ENCODE results near the gene WNT1.
A peak's percentile ranks its signal among the peaks of the same experiment; 100 is the strongest.

Gene WNT1

GRCh38 chr12:49019443-49020324, 41.6 kb downstream of the WNT1 start:
- H3K4me2 ChIP-seq (ENCODE audit: low read depth, low read length): peak overlapping the region; percentile 81; the same call in 1 of the 2 replicates
- H3K79me2 ChIP-seq (ENCODE audit: low read length): peaks cover 28% of the 10 kb centered on the region
- no peak overlapping the region for H3K4me3 ChIP-seq (ENCODE audit: low read length)
- H3K27me3 ChIP-seq (replicated peaks; ENCODE audit: insufficient read depth, low read length): no peaks in the 10 kb centered on the region
- no peaks in the 10 kb centered on the region for H3K9me3 ChIP-seq (replicated peaks; ENCODE audit: insufficient read depth, low read length)
- H3F3A ChIP-seq (ENCODE audit: insufficient read depth, low read length): peaks cover 18% of the 10 kb centered on the region
- peak overlapping the region; percentile 89; the same call in 1 of the 2 replicates for H3K9ac ChIP-seq (ENCODE audit: low read length)
- DNase-seq: peak; percentile 46
- H3K4me1 ChIP-seq (ENCODE audit: low read length): 0 out of 2 replicates have a peak, but pooled peaks cover 3% of the 10 kb centered on the region
- H3K9me2 ChIP-seq (replicated peaks; ENCODE audit: insufficient read depth, low read length): no peaks in the 10 kb centered on the region
- H2AFZ ChIP-seq (ENCODE audit: low read length): no peak overlapping the region
- H4K20me1 ChIP-seq (ENCODE audit: insufficient read depth, low read length): no peaks in the 10 kb centered on the region
- no peaks in the 10 kb centered on the region for H3K36me3 ChIP-seq (replicated peaks; ENCODE audit: insufficient read depth, low read length)
- peak overlapping the region; percentile 84; the same call in 1 of the 2 replicates for H3K27ac ChIP-seq (ENCODE audit: low read length)
- TF ChIP-seq CTCF (IDR thresholded peaks at IDR 0.05; ENCODE audit: low read length) (peak; percentile 40), EZH2 (optimal IDR thresholded peaks at IDR 0.05; ENCODE audit: low read depth, low read length) (no peak), EZH2phosphoT487 (IDR thresholded peaks at IDR 0.05; ENCODE audit: low read length) (no peak)

GRCh38 chr12:49020441-49020840, 42.3 kb downstream of the WNT1 start:
- H3K79me2 ChIP-seq (ENCODE audit: low read length): peaks cover 24% of the 10 kb centered on the region
- H3K4me2 ChIP-seq (ENCODE audit: low read depth, low read length): no peak overlapping the region
- no peaks in the 10 kb centered on the region for H3K27me3 ChIP-seq (replicated peaks; ENCODE audit: insufficient read depth, low read length)
- no peak overlapping the region for H3K4me3 ChIP-seq (ENCODE audit: low read length)
- H3K9me2 ChIP-seq (replicated peaks; ENCODE audit: insufficient read depth, low read length): no peaks in the 10 kb centered on the region
- no peak for TF ChIP-seq CTCF (IDR thresholded peaks at IDR 0.05; ENCODE audit: low read length)
- no peak for TF ChIP-seq EZH2 (optimal IDR thresholded peaks at IDR 0.05; ENCODE audit: low read depth, low read length)
- no peak for TF ChIP-seq EZH2phosphoT487 (IDR thresholded peaks at IDR 0.05; ENCODE audit: low read length)
- H3K9ac ChIP-seq (ENCODE audit: low read length): no peak overlapping the region
- H3K9me3 ChIP-seq (replicated peaks; ENCODE audit: insufficient read depth, low read length): no peaks in the 10 kb centered on the region
- H2AFZ ChIP-seq (ENCODE audit: low read length): no peak overlapping the region
- peaks cover 18% of the 10 kb centered on the region for H3F3A ChIP-seq (ENCODE audit: insufficient read depth, low read length)
- H3K27ac ChIP-seq (ENCODE audit: low read length): no peak overlapping the region
- H3K4me1 ChIP-seq (ENCODE audit: low read length): 0 out of 2 replicates have a peak, but pooled peaks cover 3% of the 10 kb centered on the region
- no peak for DNase-seq
- H3K36me3 ChIP-seq (replicated peaks; ENCODE audit: insufficient read depth, low read length): no peaks in the 10 kb centered on the region
- H4K20me1 ChIP-seq (ENCODE audit: insufficient read depth, low read length): no peaks in the 10 kb centered on the region

GRCh38 chr12:49021292-49021915, 43.3 kb downstream of the WNT1 start:
- no peaks in the 10 kb centered on the region; the same call in 1 of the 2 replicates for H3K36me3 ChIP-seq (replicated peaks; ENCODE audit: insufficient read depth, low read length)
- no peaks in the 10 kb centered on the region for H3K9me3 ChIP-seq (replicated peaks; ENCODE audit: insufficient read depth, low read length)
- H3K4me2 ChIP-seq (ENCODE audit: low read depth, low read length): no peak overlapping the region
- TF ChIP-seq EZH2 (optimal IDR thresholded peaks at IDR 0.05; ENCODE audit: low read depth, low read length): no peak
- no peak for TF ChIP-seq EZH2phosphoT487 (IDR thresholded peaks at IDR 0.05; ENCODE audit: low read length)
- TF ChIP-seq CTCF (IDR thresholded peaks at IDR 0.05; ENCODE audit: low read length): no peak
- H3K27me3 ChIP-seq (replicated peaks; ENCODE audit: insufficient read depth, low read length): no peaks in the 10 kb centered on the region
- DNase-seq: no peak
- H3K4me3 ChIP-seq (ENCODE audit: low read length): no peak overlapping the region
- no peak overlapping the region for H2AFZ ChIP-seq (ENCODE audit: low read length)
- H3K9ac ChIP-seq (ENCODE audit: low read length): no peak overlapping the region
- H3K9me2 ChIP-seq (replicated peaks; ENCODE audit: insufficient read depth, low read length): no peaks in the 10 kb centered on the region
- H3K4me1 ChIP-seq (ENCODE audit: low read length): 0 out of 2 replicates have a peak, but pooled peaks cover 3% of the 10 kb centered on the region
- peaks cover 18% of the 10 kb centered on the region for H3F3A ChIP-seq (ENCODE audit: insufficient read depth, low read length)
- H4K20me1 ChIP-seq (ENCODE audit: insufficient read depth, low read length): no peaks in the 10 kb centered on the region
- H3K27ac ChIP-seq (ENCODE audit: low read length): no peak overlapping the region
- H3K79me2 ChIP-seq (ENCODE audit: low read length): peaks cover 16% of the 10 kb centered on the region
